Measurements from ENCODE around the gene DUSP5. TPM values are rescaled to one million over a fixed set of nuclear protein-coding genes. Genes with fewer than 3 reads are reported as not detected.
"Not testable (repeated sequence)": the region's sequence is repeated elsewhere in the genome, so short reads cannot be mapped to it uniquely, and the experiment has no call there.

The DUSP5 gene
- total and polyA plus RNA-seq, 7 donors, result 3.6 to 42.1 (median 12.0) TPM

GRCh38 chr10:110524859-110525232, 27.1 kb downstream of the DUSP5 start:
- Histone ChIP-seq H3K9me3 (no peaks in the 10 kb centered on the region), H3K36me3 (no peaks in the 10 kb centered on the region), H3K27me3 (no peaks in the 10 kb centered on the region), H3K27ac (no peak overlapping the region), H3K4me1 (peaks cover 0 to under 1% (median 0%) of the 10 kb centered on the region in 4 donors), H3K4me3 (no peak overlapping the region)
- TF ChIP-seq CTCF (IDR thresholded peaks at IDR 0.05) (no peak), EP300 (IDR thresholded peaks at IDR 0.05) (no peak), POLR2A (IDR thresholded peaks at IDR 0.05) (no peak), POLR2AphosphoS5 (IDR thresholded peaks at IDR 0.05) (no peak)
- intact Hi-C loops (cut with DNase I), result no loop called here
- no peak for DNase-seq
- WGBS, 2 donors, result 70 to 76% methylated on average over 2 of the region's 2 CpGs

GRCh38 chr10:110525349-110526260, 27.9 kb downstream of the DUSP5 start:
- no peaks in the 10 kb centered on the region for H3K27me3 ChIP-seq
- H3K9me3 ChIP-seq, result no peaks in the 10 kb centered on the region
- H3K4me3 ChIP-seq, result no peak overlapping the region
- no peaks in the 10 kb centered on the region for H3K36me3 ChIP-seq
- peak; percentile 48 for DNase-seq
- peaks cover 0 to 8% (median 8%) of the 10 kb centered on the region in 4 donors for H3K4me1 ChIP-seq
- H3K27ac ChIP-seq, result no peak overlapping the region
- WGBS, 2 donors, result 55 to 71% methylated on average over 9 of the region's 9 CpGs
- intact Hi-C loops (cut with DNase I), result no loop called here
- no peak for TF ChIP-seq CTCF (IDR thresholded peaks at IDR 0.05)
- no peak for TF ChIP-seq EP300 (IDR thresholded peaks at IDR 0.05)
- no peak for TF ChIP-seq POLR2AphosphoS5 (IDR thresholded peaks at IDR 0.05)
- no peak for TF ChIP-seq POLR2A (IDR thresholded peaks at IDR 0.05)

GRCh38 chr10:110527731-110528171, 30.0 kb downstream of the DUSP5 start:
- H3K27ac ChIP-seq, result no peak overlapping the region
- H3K4me3 ChIP-seq, result no peak overlapping the region
- TF ChIP-seq POLR2AphosphoS5 (IDR thresholded peaks at IDR 0.05) (no peak), EP300 (IDR thresholded peaks at IDR 0.05) (no peak), CTCF (IDR thresholded peaks at IDR 0.05) (no peak), POLR2A (IDR thresholded peaks at IDR 0.05) (no peak)
- WGBS, 2 donors, result 85 to 88% methylated on average over 9 of the region's 9 CpGs
- H3K9me3 ChIP-seq, result no peaks in the 10 kb centered on the region
- intact Hi-C loops (cut with DNase I), result no loop called here
- no peaks in the 10 kb centered on the region for H3K27me3 ChIP-seq
- H3K4me1 ChIP-seq, result peaks cover 0 to 9% (median 8%) of the 10 kb centered on the region in 4 donors
- H3K36me3 ChIP-seq, result no peaks in the 10 kb centered on the region
- no peak for DNase-seq

- no peak overlapping the region for H3K4me3 ChIP-seq
- H3K27ac ChIP-seq, result no peak overlapping the region
- H3K4me1 ChIP-seq, result peaks cover 0 to 9% (median 8%) of the 10 kb centered on the region in 4 donors
- no peak for TF ChIP-seq POLR2A (IDR thresholded peaks at IDR 0.05)
- TF ChIP-seq CTCF (IDR thresholded peaks at IDR 0.05), result no peak
- TF ChIP-seq POLR2AphosphoS5 (IDR thresholded peaks at IDR 0.05), result no peak
- TF ChIP-seq EP300 (IDR thresholded peaks at IDR 0.05), result no peak
- no peaks in the 10 kb centered on the region for H3K9me3 ChIP-seq
- no peaks in the 10 kb centered on the region for H3K36me3 ChIP-seq
- no peaks in the 10 kb centered on the region for H3K27me3 ChIP-seq
- intact Hi-C loops (cut with DNase I), result no loop called here
- no peak for DNase-seq
- 73 to 81% methylated on average over 5 of the region's 5 CpGs for WGBS, 2 donors
Observed at GRCh38 chr10:110528224-110528996, 30.7 kb downstream of the DUSP5 start.

GRCh38 chr10:110528997-110529524, 31.4 kb downstream of the DUSP5 start:
- DNase-seq; intact Hi-C loops (cut with DNase I); H3K9me3 ChIP-seq; H3K4me1 ChIP-seq; H3K4me3 ChIP-seq; H3K27ac ChIP-seq; H3K27me3 ChIP-seq; H3K36me3 ChIP-seq: not testable (repeated sequence)
- WGBS, 2 donors, result 84 to 85% methylated on average over 8 of the region's 8 CpGs

All from sigmoid colon (tissue), 7 donors.